ENCODE data around the gene TAF1D. TPM values are rescaled to one million over a fixed set of nuclear protein-coding genes. Genes with fewer than 3 reads are reported as not detected.

TAF1D gene
- total RNA-seq, 1 experiment from 2014 or later, result 165 TPM

GRCh38 chr11:93772123-93772522 is 30.8 kb upstream of the TAF1D start:
- H3K27ac ChIP-seq (ENCODE audit: low read length), result no peak overlapping the region
- no peak for DNase-seq (ENCODE audit: low read depth, low spot score)
- CTCF ChIA-PET, result no interaction called here
- no peak overlapping the region for H3K4me3 ChIP-seq (ENCODE audit: low read depth in 2 of 2, low read length in 2 of 2)
- no peaks in the 10 kb centered on the region for H3K36me3 ChIP-seq (ENCODE audit: control insufficient read depth, insufficient read depth, low read length)
- intact Hi-C loops (cut with micrococcal nuclease; ENCODE audit: unreplicated experiment), result no loop called here
- H3K27me3 ChIP-seq (ENCODE audit: control insufficient read depth, insufficient read depth, low read length), result no peaks in the 10 kb centered on the region
- TF ChIP-seq, protein P1, sequence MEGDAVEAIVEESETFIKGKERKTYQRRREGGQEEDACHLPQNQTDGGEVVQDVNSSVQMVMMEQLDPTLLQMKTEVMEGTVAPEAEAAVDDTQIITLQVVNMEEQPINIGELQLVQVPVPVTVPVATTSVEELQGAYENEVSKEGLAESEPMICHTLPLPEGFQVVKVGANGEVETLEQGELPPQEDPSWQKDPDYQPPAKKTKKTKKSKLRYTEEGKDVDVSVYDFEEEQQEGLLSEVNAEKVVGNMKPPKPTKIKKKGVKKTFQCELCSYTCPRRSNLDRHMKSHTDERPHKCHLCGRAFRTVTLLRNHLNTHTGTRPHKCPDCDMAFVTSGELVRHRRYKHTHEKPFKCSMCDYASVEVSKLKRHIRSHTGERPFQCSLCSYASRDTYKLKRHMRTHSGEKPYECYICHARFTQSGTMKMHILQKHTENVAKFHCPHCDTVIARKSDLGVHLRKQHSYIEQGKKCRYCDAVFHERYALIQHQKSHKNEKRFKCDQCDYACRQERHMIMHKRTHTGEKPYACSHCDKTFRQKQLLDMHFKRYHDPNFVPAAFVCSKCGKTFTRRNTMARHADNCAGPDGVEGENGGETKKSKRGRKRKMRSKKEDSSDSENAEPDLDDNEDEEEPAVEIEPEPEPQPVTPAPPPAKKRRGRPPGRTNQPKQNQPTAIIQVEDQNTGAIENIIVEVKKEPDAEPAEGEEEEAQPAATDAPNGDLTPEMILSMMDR (IDR thresholded peaks at IDR 0.05), result no peak
- TF ChIP-seq SIN3A (IDR thresholded peaks at IDR 0.05; ENCODE audit: borderline replicate concordance, insufficient read depth, low read depth, low read length), result no peak
- no peak for TF ChIP-seq TCF7L2 (IDR thresholded peaks at IDR 0.05; ENCODE audit: low read depth, low read length)
- no TSS peak for BruUV-seq (replicated peaks)
- POLR2A ChIA-PET, result no interaction called here
- 0 out of 2 replicates have a peak, but pooled peaks cover under 1% of the 10 kb centered on the region for H3K9me3 ChIP-seq (ENCODE audit: control insufficient read depth, insufficient read depth, low read depth, low read length)
- ATAC-seq, result no peak
- H3K4me1 ChIP-seq (ENCODE audit: control insufficient read depth, insufficient read depth, low read length), result no peaks in the 10 kb centered on the region
- in situ Hi-C loops (cut with HindIII; ENCODE audit: low pct_unique_long_range_greater_than_20kb, low sequenced_read_pairs), result no loop called here

DNA sequence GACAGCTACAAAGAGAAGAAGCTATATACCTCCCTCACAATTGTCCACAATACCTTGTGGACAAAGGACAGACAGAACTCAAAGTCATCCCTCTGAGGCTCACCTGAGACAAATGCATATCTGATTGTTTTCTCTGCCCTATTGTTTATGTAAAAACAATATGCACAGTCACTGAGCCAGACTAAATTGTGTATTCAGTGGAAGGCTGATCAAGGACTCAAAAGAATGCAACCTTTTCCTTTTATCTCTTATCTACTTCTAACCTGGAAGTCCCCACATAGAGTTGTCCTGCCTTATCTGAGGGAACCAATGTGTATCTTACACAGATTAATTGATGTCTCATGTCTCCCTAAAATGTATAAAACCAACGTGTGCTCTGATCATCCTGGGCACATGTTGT is 28.9 kb upstream of the TAF1D start:
- ChIA-PET CTCF (no interaction called here), POLR2A (interaction anchor here (0.6 kb wide), 1 partner anchor 40 kb away, joined by 6 read pairs; no protein-coding TSS in a partner anchor)
- DNase-seq (ENCODE audit: low read depth, low spot score) (no peak), ATAC-seq (no peak)
- Histone ChIP-seq H3K4me1 (ENCODE audit: control insufficient read depth, insufficient read depth, low read length) (no peaks in the 10 kb centered on the region), H3K27ac (ENCODE audit: low read length) (no peak overlapping the region), H3K9me3 (ENCODE audit: control insufficient read depth, insufficient read depth, low read depth, low read length) (0 out of 2 replicates have a peak, but pooled peaks cover 3% of the 10 kb centered on the region), H3K4me3 (ENCODE audit: low read depth in 2 of 2, low read length in 2 of 2) (no peak overlapping the region), H3K27me3 (ENCODE audit: control insufficient read depth, insufficient read depth, low read length) (no peaks in the 10 kb centered on the region), H3K36me3 (ENCODE audit: control insufficient read depth, insufficient read depth, low read length) (no peaks in the 10 kb centered on the region)
- no peak for TF ChIP-seq POLR2AphosphoS5 (IDR thresholded peaks at IDR 0.05; ENCODE audit: low read depth, low read length)
- TF ChIP-seq SIN3A (IDR thresholded peaks at IDR 0.05; ENCODE audit: borderline replicate concordance, insufficient read depth, low read depth, low read length), result no peak
- TF ChIP-seq, protein P1 (IDR thresholded peaks at IDR 0.05), result no peak
- no TSS peak for BruUV-seq (replicated peaks)
- in situ Hi-C loops (cut with HindIII; ENCODE audit: low pct_unique_long_range_greater_than_20kb, low sequenced_read_pairs) (no loop called here), intact Hi-C loops (cut with micrococcal nuclease; ENCODE audit: unreplicated experiment) (no loop called here)

DNA sequence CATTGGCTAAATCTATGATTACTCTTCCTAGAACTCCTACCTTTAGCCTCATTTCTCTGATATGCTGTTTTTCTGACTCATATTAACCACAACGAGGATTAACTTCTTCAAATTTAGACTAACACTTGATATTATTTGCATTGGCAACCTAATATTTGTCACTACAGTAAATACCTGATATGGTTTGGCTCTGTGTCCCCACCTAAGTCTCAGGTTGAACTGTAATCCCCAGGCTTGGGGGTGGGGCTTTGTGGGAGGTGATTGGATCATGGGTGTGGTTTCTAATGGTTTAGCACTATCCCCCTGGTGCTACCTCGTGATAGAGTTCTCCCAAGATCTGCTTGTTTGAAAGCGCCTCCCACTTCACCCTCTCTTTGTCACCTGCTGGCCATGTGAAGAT is 25.7 kb upstream of the TAF1D start:
- H3K27me3 ChIP-seq (ENCODE audit: control insufficient read depth, insufficient read depth, low read length), result no peaks in the 10 kb centered on the region
- no peak for DNase-seq (ENCODE audit: low read depth, low spot score)
- ChIA-PET CTCF (no interaction called here), POLR2A (no interaction called here)
- H3K9me3 ChIP-seq (ENCODE audit: control insufficient read depth, insufficient read depth, low read depth, low read length), result 0 out of 2 replicates have a peak, but pooled peaks cover 3% of the 10 kb centered on the region
- in situ Hi-C loops (cut with HindIII; ENCODE audit: low pct_unique_long_range_greater_than_20kb, low sequenced_read_pairs), result no loop called here
- no peak for ATAC-seq
- no peak overlapping the region for H3K4me3 ChIP-seq (ENCODE audit: low read depth in 2 of 2, low read length in 2 of 2)
- intact Hi-C loops (cut with micrococcal nuclease; ENCODE audit: unreplicated experiment), result no loop called here
- TF ChIP-seq TCF7L2 (IDR thresholded peaks at IDR 0.05; ENCODE audit: low read depth, low read length) (no peak), SIN3A (IDR thresholded peaks at IDR 0.05; ENCODE audit: borderline replicate concordance, insufficient read depth, low read depth, low read length) (no peak), REST (IDR thresholded peaks at IDR 0.05; ENCODE audit: insufficient read depth in 1 of 2, low read depth in 2 of 2, low read length in 1 of 2) (no peak), POLR2AphosphoS5 (IDR thresholded peaks at IDR 0.05; ENCODE audit: low read depth, low read length) (no peak)
- TF ChIP-seq, protein P1 (IDR thresholded peaks at IDR 0.05), result no peak
- no peaks in the 10 kb centered on the region for H3K4me1 ChIP-seq (ENCODE audit: control insufficient read depth, insufficient read depth, low read length)
- no TSS peak for BruUV-seq (replicated peaks)
- H3K36me3 ChIP-seq (ENCODE audit: control insufficient read depth, insufficient read depth, low read length), result peaks cover 1% of the 10 kb centered on the region; the same call in 1 of the 2 replicates
- H3K27ac ChIP-seq (ENCODE audit: low read length), result no peak overlapping the region
